DOHH2 (cell line): Measurements from ENCODE around the gene FARS2.

ENCODE experiments used
- EZH2phosphoT487 ChIP-seq: fragments of 200-600 bp; sonication (generic); IDR thresholded peaks from 2 replicates; pipeline ENCODE4 v1.6.1; 2017; ENCODE audit warnings: borderline replicate concordance, mild to moderate bottlenecking, antibody characterized with exemption, low read length, moderate library complexity, mixed read lengths
- TF ChIP-seq, protein P1 (sequence below): fragments of 200-600 bp; sonication (generic); IDR thresholded peaks from one replicate; pipeline ENCODE4 v1.5.1; 2014; ENCODE audit warnings: antibody characterized with exemption, mild to moderate bottlenecking, low read depth, low read length; ENCODE audit not compliant: poor library complexity, severe bottlenecking

DNA sequence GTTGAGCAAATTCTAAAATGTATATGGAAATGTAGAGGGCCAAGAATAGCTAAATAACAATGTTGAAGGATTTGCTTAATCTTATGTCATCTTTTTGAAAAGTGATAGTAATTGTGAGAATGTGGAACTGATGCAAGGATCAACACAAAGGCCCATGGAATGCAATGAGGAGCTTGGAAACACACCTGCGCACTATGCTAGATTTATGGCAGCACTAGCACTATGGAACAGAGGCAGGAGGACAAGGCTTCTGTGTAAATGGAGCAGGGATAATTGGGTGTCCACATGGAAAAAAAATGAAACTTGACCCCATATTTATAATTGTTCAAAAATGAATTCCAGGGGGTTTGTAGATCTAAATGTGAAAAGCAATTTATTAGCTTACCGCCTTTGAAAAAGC, 298.3 kb downstream of the FARS2 start:
- TF ChIP-seq, protein P1, sequence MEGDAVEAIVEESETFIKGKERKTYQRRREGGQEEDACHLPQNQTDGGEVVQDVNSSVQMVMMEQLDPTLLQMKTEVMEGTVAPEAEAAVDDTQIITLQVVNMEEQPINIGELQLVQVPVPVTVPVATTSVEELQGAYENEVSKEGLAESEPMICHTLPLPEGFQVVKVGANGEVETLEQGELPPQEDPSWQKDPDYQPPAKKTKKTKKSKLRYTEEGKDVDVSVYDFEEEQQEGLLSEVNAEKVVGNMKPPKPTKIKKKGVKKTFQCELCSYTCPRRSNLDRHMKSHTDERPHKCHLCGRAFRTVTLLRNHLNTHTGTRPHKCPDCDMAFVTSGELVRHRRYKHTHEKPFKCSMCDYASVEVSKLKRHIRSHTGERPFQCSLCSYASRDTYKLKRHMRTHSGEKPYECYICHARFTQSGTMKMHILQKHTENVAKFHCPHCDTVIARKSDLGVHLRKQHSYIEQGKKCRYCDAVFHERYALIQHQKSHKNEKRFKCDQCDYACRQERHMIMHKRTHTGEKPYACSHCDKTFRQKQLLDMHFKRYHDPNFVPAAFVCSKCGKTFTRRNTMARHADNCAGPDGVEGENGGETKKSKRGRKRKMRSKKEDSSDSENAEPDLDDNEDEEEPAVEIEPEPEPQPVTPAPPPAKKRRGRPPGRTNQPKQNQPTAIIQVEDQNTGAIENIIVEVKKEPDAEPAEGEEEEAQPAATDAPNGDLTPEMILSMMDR = no peak
- no peak for TF ChIP-seq EZH2phosphoT487
